Esophagus muscularis mucosa (tissue), 3 donors: Measurements from ENCODE around the gene CFAP74.
"Not testable (repeated sequence)": the region's sequence is repeated elsewhere in the genome, so short reads cannot be mapped to it uniquely, and the experiment has no call there.

Experiments
- POLR2A ChIP-seq: fragments of 450-650 bp; IDR thresholded peaks from one replicate; pipeline ENCODE4 v1.6.1; 2017; ENCODE audit warnings: antibody characterized with exemption, moderate library complexity, mild to moderate bottlenecking, low read depth
- POLR2AphosphoS5 ChIP-seq, 2 donors: sonication (generic); formaldehyde crosslinking; IDR thresholded peaks; one replicate each; pipeline ENCODE4 v1.6.1; 2017; ENCODE audit warnings: antibody characterized with exemption in 2 of 2
- TF ChIP-seq, protein P1 (sequence below), 3 experiments: fragments of 200-600 bp in 2 of 3; fragments of 450-650 bp in 1 of 3; sonication (generic) in 2 of 3; IDR thresholded peaks; one replicate each; pipeline ENCODE4 v1.5.1; 2017 to 2019; ENCODE audit warnings: antibody characterized with exemption in 3 of 3, mild to moderate bottlenecking in 2 of 3, moderate library complexity in 1 of 3

DNA sequence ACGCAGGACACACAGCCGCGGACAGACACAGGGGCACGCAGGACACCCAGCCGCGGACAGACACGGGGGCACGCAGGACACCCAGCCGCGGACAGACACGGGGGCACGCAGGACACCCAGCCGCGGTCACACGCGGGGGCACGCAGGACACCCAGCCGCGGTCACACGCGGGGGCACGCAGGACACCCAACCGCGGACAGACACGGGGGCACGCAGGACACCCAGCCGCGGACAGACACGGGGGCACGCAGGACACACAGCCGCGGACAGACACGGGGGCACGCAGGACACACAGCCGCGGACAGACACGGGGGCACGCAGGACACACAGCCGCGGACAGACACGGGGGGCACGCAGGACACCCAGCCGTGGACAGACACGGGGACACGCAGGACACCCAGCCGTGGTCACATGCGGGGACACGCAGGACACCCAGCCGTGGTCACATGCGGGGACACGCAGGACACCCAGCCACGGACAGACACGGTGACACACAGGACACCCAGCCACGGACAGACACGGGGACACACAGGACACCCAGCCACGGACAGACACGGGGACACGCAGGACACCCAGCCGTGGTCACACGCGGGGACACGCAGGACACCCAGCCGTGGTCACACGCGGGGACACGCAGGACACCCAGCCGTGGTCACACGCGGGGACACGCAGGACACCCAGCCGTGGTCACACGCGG, 21.8 kb downstream of the CFAP74 start:
- TF ChIP-seq, protein P1, sequence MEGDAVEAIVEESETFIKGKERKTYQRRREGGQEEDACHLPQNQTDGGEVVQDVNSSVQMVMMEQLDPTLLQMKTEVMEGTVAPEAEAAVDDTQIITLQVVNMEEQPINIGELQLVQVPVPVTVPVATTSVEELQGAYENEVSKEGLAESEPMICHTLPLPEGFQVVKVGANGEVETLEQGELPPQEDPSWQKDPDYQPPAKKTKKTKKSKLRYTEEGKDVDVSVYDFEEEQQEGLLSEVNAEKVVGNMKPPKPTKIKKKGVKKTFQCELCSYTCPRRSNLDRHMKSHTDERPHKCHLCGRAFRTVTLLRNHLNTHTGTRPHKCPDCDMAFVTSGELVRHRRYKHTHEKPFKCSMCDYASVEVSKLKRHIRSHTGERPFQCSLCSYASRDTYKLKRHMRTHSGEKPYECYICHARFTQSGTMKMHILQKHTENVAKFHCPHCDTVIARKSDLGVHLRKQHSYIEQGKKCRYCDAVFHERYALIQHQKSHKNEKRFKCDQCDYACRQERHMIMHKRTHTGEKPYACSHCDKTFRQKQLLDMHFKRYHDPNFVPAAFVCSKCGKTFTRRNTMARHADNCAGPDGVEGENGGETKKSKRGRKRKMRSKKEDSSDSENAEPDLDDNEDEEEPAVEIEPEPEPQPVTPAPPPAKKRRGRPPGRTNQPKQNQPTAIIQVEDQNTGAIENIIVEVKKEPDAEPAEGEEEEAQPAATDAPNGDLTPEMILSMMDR (IDR thresholded peaks at IDR 0.05), result not testable (repeated sequence)
- TF ChIP-seq POLR2A; POLR2AphosphoS5 (IDR thresholded peaks at IDR 0.05): not testable (repeated sequence)
